HCT116 (cell line): ENCODE measurements around the gene SLC25A3. TPM values are rescaled to one million over a fixed set of nuclear protein-coding genes. Genes with fewer than 3 reads are reported as not detected.

Experiments
- ATAC-seq: fragments of 200-7000 bp; cut with Tn5 transposase; 2 replicates; pipeline ENCODE4 v1.9.1; 2020; ENCODE audit warnings: mild to moderate bottlenecking, moderate library complexity
- BruUV-seq: library from RNA; stranded (reverse); fragments of 400-500 nt; replicated peaks from 2 replicates; lab custom pipeline; 2021; lab: Mats Ljungman, UMichigan
- CTCF ChIA-PET: fragments of 300-600 bp; sonication (Branson Sonifier 250); formaldehyde crosslinking; loops from one replicate; lab custom pipeline; 2021; ENCODE audit warnings: antibody characterized with exemption; lab: Charles Lee
- POLR2A ChIA-PET: fragments of 300-600, 350-600 bp; sonication (Branson Sonifier 250); formaldehyde crosslinking; loops from one replicate; lab custom pipeline; 2021; ENCODE audit warnings: antibody characterized with exemption; lab: Charles Lee
- RAD21 ChIA-PET, 2 experiments: fragments of 300-600 bp; sonication (Branson Sonifier 250); formaldehyde crosslinking; loops; one replicate each; lab custom pipeline; 2023; ENCODE audit warnings: low total read pairs in 2 of 2; ENCODE audit not compliant: uncharacterized antibody in 2 of 2, unreplicated experiment in 2 of 2, low non-redundant PET in 1 of 2; lab: Charles Lee
- DNase-seq: peaks from one replicate; pipeline ENCODE4 v3.0.0-alpha.2; 2010; ENCODE audit warnings: low read depth, low spot score
- H2AFZ ChIP-seq: fragments of 200-600 bp; shearing (Covaris generic), sonication (generic); 2 replicates; pipeline ENCODE4 v1.6.1; 2017; ENCODE audit warnings: low read depth, mixed run types, mixed read lengths, antibody characterized with exemption, low read length; ENCODE audit not compliant: poor library complexity, severe bottlenecking
- H3K27ac ChIP-seq: 2 replicates; pipeline ENCODE4 v1.5.1; 2012; ENCODE audit warnings: low read depth, low read length
- H3K27me3 ChIP-seq: fragments of 200-600 bp; sonication (generic); 2 replicates; pipeline ENCODE4 v1.6.1; 2016; ENCODE audit warnings: mixed run types, low read length, mixed read lengths; ENCODE audit not compliant: insufficient read depth
- H3K36me3 ChIP-seq, 2 experiments: fragments of 200-500 bp in 1 of 2; fragments of 200-600 bp in 1 of 2; sonication (Bioruptor generic) in 1 of 2; sonication (generic) in 1 of 2; 2 replicates each; pipeline versions ENCODE4 v1.5.1 to v1.6.1; 2014 to 2016; ENCODE audit warnings: low read length in 2 of 2, inconsistent platforms in 1 of 2, mixed read lengths in 1 of 2, mixed run types in 1 of 2; ENCODE audit not compliant: insufficient read depth in 2 of 2, control insufficient read depth in 1 of 2
- H3K4me1 ChIP-seq, 2 experiments: fragments of 200-600 bp in 1 of 2; sonication (generic) in 1 of 2; 2 replicates each; pipeline versions ENCODE4 v1.5.1 to v1.6.1; 2012 to 2017; ENCODE audit warnings: low read length in 2 of 2, inconsistent platforms in 1 of 2, mild to moderate bottlenecking in 1 of 2, mixed read lengths in 1 of 2, mixed run types in 1 of 2, moderate library complexity in 1 of 2; ENCODE audit not compliant: insufficient read depth in 2 of 2, control insufficient read depth in 1 of 2
- H3K4me2 ChIP-seq: fragments of 200-600 bp; sonication (generic); 2 replicates; pipeline ENCODE4 v1.6.1; 2017; ENCODE audit warnings: mixed run types, low read length, mixed read lengths
- H3K4me3 ChIP-seq, 2 experiments: fragments of 200-600 bp in 1 of 2; sonication (generic) in 1 of 2; replicated peaks in 1 of 2; 2 replicates each; pipeline ENCODE4 v1.5.1; 2011 to 2016; ENCODE audit warnings: low read length in 2 of 2, control low read depth in 1 of 2, low read depth in 1 of 2, mild to moderate bottlenecking in 1 of 2, mixed read lengths in 1 of 2, mixed run types in 1 of 2
- H3K79me2 ChIP-seq: fragments of 200-600 bp; sonication (generic); 2 replicates; pipeline ENCODE4 v1.6.1; 2017; ENCODE audit warnings: mild to moderate bottlenecking, mixed run types, low read length, moderate library complexity, mixed read lengths; ENCODE audit not compliant: insufficient read depth
- H3K9ac ChIP-seq: fragments of 200-600 bp; sonication (generic); 2 replicates; pipeline ENCODE4 v1.6.1; 2016; ENCODE audit warnings: low read length, mixed read lengths
- H3K9me2 ChIP-seq: fragments of 200-600 bp; sonication (generic), shearing (Covaris generic); 2 replicates; pipeline ENCODE4 v1.6.1; 2017; ENCODE audit warnings: mixed run types, mild to moderate bottlenecking, moderate library complexity; ENCODE audit not compliant: insufficient read depth
- H3K9me3 ChIP-seq, 2 experiments: fragments of 200-500 bp in 1 of 2; fragments of 200-600 bp in 1 of 2; sonication (Bioruptor generic) in 1 of 2; sonication (generic) in 1 of 2; 2 replicates each; pipeline ENCODE4 v1.6.1; 2014 to 2017; ENCODE audit warnings: low read length in 2 of 2, mixed read lengths in 2 of 2, inconsistent platforms in 1 of 2, low read depth in 1 of 2, mild to moderate bottlenecking in 1 of 2, mixed run types in 1 of 2, moderate library complexity in 1 of 2; ENCODE audit not compliant: control insufficient read depth in 1 of 2, insufficient read depth in 1 of 2
- H4K20me1 ChIP-seq: fragments of 200-600 bp; sonication (generic), shearing (Covaris generic); 2 replicates; pipeline ENCODE4 v1.6.1; 2017; ENCODE audit warnings: mixed run types, mild to moderate bottlenecking, moderate library complexity; ENCODE audit not compliant: insufficient read depth
- CBX3 ChIP-seq: IDR thresholded peaks from 2 replicates; pipeline ENCODE4 v1.6.1; 2012; ENCODE audit warnings: low read depth
- CEBPB ChIP-seq: IDR thresholded peaks from 2 replicates; pipeline ENCODE4 v1.6.1; 2012; ENCODE audit warnings: low read depth
- FOSL1 ChIP-seq: IDR thresholded peaks from 2 replicates; pipeline ENCODE4 v1.6.1; 2012; ENCODE audit warnings: low read depth
- POLR2A ChIP-seq: IDR thresholded peaks from 2 replicates; pipeline ENCODE4 v1.7.0; 2011; ENCODE audit warnings: borderline replicate concordance; ENCODE audit not compliant: insufficient read depth, insufficient read length; ENCODE audit errors: extremely low read depth
- RAD21 ChIP-seq: IDR thresholded peaks from 2 replicates; pipeline ENCODE4 v1.6.1; 2012; ENCODE audit warnings: low read depth, mild to moderate bottlenecking
- SP1 ChIP-seq: IDR thresholded peaks from 2 replicates; pipeline ENCODE4 v1.6.1; 2012; ENCODE audit warnings: low read depth
- SRF ChIP-seq: IDR thresholded peaks from 2 replicates; pipeline ENCODE4 v1.6.1; 2012; ENCODE audit warnings: low read depth
- TCF7L2 ChIP-seq: IDR thresholded peaks from 2 replicates; pipeline ENCODE4 v1.7.0; 2011; ENCODE audit warnings: borderline replicate concordance, inconsistent platforms; ENCODE audit not compliant: insufficient read depth, insufficient read length; ENCODE audit errors: extremely low read depth
- intact Hi-C: fragments of 100-400 bp; cut with micrococcal nuclease; formaldehyde crosslinking; loops from 2 replicates; pipeline ENCODE4 v1.10.0; 2022
- total RNA-seq: library from RNA; stranded (reverse); gene quantifications from one replicate; pipeline ENCODE4 v1.2.1, GENCODE V29; 2021; ENCODE audit not compliant: unreplicated experiment
- TF ChIP-seq, protein P1 (sequence below), 3 experiments: fragments of 200-600 bp in 1 of 3; sonication (generic) in 1 of 3; IDR thresholded peaks in 2 of 3; conservative IDR thresholded peaks in 1 of 3; 2 replicates each; pipeline ENCODE4 v1.5.1; 2012 to 2017; ENCODE audit warnings: low read depth in 2 of 3, low read length in 2 of 3, antibody characterized with exemption in 1 of 3, borderline replicate concordance in 1 of 3, control low read depth in 1 of 3, mild to moderate bottlenecking in 1 of 3, mixed read lengths in 1 of 3, mixed run types in 1 of 3, moderate library complexity in 1 of 3; ENCODE audit not compliant: insufficient read depth in 1 of 3
- TF ChIP-seq, protein P2 (sequence below): IDR thresholded peaks from 2 replicates; pipeline ENCODE4 v1.6.1; 2012; ENCODE audit warnings: low read depth

SLC25A3 gene
- total RNA-seq, 1 experiment from 2014 or later = 927 TPM

DNA sequence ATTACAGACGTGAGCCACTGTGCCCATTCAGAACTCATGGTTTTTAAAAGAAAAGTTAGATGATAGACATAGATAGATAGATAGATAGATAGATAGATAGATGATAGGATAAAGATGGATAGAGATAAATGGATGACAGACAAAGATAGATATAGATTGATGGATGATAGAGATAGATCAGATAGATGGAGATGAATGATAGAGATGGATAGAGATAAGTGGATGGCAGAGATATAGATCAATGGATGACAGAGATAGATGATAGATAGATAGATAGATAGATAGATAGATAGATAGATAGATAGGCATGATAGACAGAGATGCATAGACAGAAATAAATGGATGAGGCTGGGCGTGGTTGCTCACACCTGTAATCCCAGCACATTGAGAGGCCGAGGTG lies 13.7 kb upstream of the SLC25A3 start:
- ATAC-seq (no peak), DNase-seq (no peak)
- Histone ChIP-seq H4K20me1 (no peaks in the 10 kb centered on the region), H3K4me2 (peak overlapping the region; percentile 77), H2AFZ (peak overlapping the region; percentile 76), H3K9me3 (no peaks in the 10 kb centered on the region), H3K79me2 (no peaks in the 10 kb centered on the region), H3K27me3 (no peaks in the 10 kb centered on the region), H3K4me3 (no peak overlapping the region), H3K4me1 (peaks cover 21 to 43% of the 10 kb centered on the region in 2 experiments), H3K27ac (no peak overlapping the region), H3K9ac (no peak overlapping the region), H3K36me3 (no peaks in the 10 kb centered on the region), H3K9me2 (no peaks in the 10 kb centered on the region)
- no TSS peak for BruUV-seq
- RAD21 ChIA-PET = no interaction called here
- TF ChIP-seq CBX3 (no peak), TCF7L2 (no peak), CEBPB (no peak), SP1 (no peak), RAD21 (no peak), SRF (no peak), FOSL1 (no peak), POLR2A (no peak)
- TF ChIP-seq, protein P1, sequence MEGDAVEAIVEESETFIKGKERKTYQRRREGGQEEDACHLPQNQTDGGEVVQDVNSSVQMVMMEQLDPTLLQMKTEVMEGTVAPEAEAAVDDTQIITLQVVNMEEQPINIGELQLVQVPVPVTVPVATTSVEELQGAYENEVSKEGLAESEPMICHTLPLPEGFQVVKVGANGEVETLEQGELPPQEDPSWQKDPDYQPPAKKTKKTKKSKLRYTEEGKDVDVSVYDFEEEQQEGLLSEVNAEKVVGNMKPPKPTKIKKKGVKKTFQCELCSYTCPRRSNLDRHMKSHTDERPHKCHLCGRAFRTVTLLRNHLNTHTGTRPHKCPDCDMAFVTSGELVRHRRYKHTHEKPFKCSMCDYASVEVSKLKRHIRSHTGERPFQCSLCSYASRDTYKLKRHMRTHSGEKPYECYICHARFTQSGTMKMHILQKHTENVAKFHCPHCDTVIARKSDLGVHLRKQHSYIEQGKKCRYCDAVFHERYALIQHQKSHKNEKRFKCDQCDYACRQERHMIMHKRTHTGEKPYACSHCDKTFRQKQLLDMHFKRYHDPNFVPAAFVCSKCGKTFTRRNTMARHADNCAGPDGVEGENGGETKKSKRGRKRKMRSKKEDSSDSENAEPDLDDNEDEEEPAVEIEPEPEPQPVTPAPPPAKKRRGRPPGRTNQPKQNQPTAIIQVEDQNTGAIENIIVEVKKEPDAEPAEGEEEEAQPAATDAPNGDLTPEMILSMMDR (IDR thresholded peaks at IDR 0.05 in 2 of 3, conservative IDR thresholded peaks at IDR 0.05 in 1 of 3; ENCODE audit: borderline replicate concordance in 1 of 3, insufficient read depth in 1 of 3, low read depth in 2 of 3, low read length in 2 of 3) = no peak
- TF ChIP-seq, protein P2, sequence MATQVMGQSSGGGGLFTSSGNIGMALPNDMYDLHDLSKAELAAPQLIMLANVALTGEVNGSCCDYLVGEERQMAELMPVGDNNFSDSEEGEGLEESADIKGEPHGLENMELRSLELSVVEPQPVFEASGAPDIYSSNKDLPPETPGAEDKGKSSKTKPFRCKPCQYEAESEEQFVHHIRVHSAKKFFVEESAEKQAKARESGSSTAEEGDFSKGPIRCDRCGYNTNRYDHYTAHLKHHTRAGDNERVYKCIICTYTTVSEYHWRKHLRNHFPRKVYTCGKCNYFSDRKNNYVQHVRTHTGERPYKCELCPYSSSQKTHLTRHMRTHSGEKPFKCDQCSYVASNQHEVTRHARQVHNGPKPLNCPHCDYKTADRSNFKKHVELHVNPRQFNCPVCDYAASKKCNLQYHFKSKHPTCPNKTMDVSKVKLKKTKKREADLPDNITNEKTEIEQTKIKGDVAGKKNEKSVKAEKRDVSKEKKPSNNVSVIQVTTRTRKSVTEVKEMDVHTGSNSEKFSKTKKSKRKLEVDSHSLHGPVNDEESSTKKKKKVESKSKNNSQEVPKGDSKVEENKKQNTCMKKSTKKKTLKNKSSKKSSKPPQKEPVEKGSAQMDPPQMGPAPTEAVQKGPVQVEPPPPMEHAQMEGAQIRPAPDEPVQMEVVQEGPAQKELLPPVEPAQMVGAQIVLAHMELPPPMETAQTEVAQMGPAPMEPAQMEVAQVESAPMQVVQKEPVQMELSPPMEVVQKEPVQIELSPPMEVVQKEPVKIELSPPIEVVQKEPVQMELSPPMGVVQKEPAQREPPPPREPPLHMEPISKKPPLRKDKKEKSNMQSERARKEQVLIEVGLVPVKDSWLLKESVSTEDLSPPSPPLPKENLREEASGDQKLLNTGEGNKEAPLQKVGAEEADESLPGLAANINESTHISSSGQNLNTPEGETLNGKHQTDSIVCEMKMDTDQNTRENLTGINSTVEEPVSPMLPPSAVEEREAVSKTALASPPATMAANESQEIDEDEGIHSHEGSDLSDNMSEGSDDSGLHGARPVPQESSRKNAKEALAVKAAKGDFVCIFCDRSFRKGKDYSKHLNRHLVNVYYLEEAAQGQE = no peak
- POLR2A ChIA-PET = no interaction called here
- CTCF ChIA-PET = no interaction called here
- intact Hi-C loops = no loop called here
